OCI-LY3 (cell line): ENCODE data around the gene GPATCH11.

Experiments used
- H2AFZ ChIP-seq: fragments of 200-600, 300-600 bp; shearing (Covaris generic); 2 replicates; pipeline ENCODE4 v1.6.0; 2014; ENCODE audit warnings: antibody characterized with exemption, low read depth, low read length
- H3K27ac ChIP-seq: fragments of 200-600, 300-600 bp; sonication (generic); 2 replicates; pipeline ENCODE4 v1.5.1; 2014; ENCODE audit warnings: mild to moderate bottlenecking, low read length, moderate library complexity, mixed read lengths
- H3K27me3 ChIP-seq: fragments of 200-600, 300-600 bp; sonication (generic); 2 replicates; pipeline ENCODE4 v1.6.1; 2014; ENCODE audit warnings: low read depth, low read length, mixed read lengths
- H3K36me3 ChIP-seq: fragments of 200-600, 300-600 bp; sonication (generic); replicated peaks from 2 replicates; pipeline ENCODE3; 2014; ENCODE audit warnings: low read depth, low read length, mixed read lengths
- H3K4me1 ChIP-seq: fragments of 300-600, 200-600 bp; sonication (generic); 2 replicates; pipeline ENCODE4 v1.6.1; 2014; ENCODE audit warnings: low read length, mixed read lengths
- H3K4me2 ChIP-seq: fragments of 200-600, 300-600 bp; sonication (generic); 2 replicates; pipeline ENCODE4 v1.6.1; 2014; ENCODE audit warnings: low read length, mixed read lengths
- H3K4me3 ChIP-seq: fragments of 300-600, 200-600 bp; sonication (generic); 2 replicates; pipeline ENCODE4 v1.5.1; 2014; ENCODE audit warnings: antibody characterized with exemption, mild to moderate bottlenecking, low read length, moderate library complexity
- H3K79me2 ChIP-seq: fragments of 300-600, 200-600 bp; shearing (Covaris generic); 2 replicates; pipeline ENCODE4 v1.6.1; 2014; ENCODE audit warnings: mild to moderate bottlenecking, low read length, mixed read lengths
- H3K9ac ChIP-seq: fragments of 300-600, 200-600 bp; shearing (Covaris generic); 2 replicates; pipeline ENCODE4 v1.6.0; 2014; ENCODE audit warnings: mild to moderate bottlenecking, low read length, moderate library complexity
- H3K9me3 ChIP-seq: fragments of 200-600, 300-600 bp; shearing (Covaris generic); 2 replicates; pipeline ENCODE4 v1.6.1; 2014; ENCODE audit warnings: low read length, mixed read lengths; ENCODE audit not compliant: insufficient read depth
- H4K20me1 ChIP-seq: fragments of 200-600, 300-600 bp; sonication (generic); 2 replicates; pipeline ENCODE4 v1.6.1; 2016; ENCODE audit warnings: low read length, mixed read lengths; ENCODE audit not compliant: insufficient read depth
- CTCF ChIP-seq: fragments of 200-600, 300-600 bp; sonication (generic); IDR thresholded peaks from 2 replicates; pipeline ENCODE4 v1.5.1; 2014; ENCODE audit warnings: antibody characterized with exemption, low read length, low read depth
- EZH2phosphoT487 ChIP-seq: fragments of 200-600 bp; shearing (Covaris generic); IDR thresholded peaks from 2 replicates; pipeline ENCODE4 v1.6.1; 2018; ENCODE audit warnings: antibody characterized with exemption, mixed run types, low read depth

GPATCH11 gene

GRCh38 chr2:37059841-37060240, 24.5 kb upstream of the GPATCH11 start:
- H3K4me3 ChIP-seq, result no peak overlapping the region

GRCh38 chr2:37060446-37060845, 23.9 kb upstream of the GPATCH11 start:
- Histone ChIP-seq H3K27me3 (no peaks in the 10 kb centered on the region), H3K9me3 (no peaks in the 10 kb centered on the region), H4K20me1 (no peaks in the 10 kb centered on the region), H3K4me3 (no peak overlapping the region), H2AFZ (no peak overlapping the region), H3K36me3 (peaks cover 23% of the 10 kb centered on the region), H3K27ac (no peak overlapping the region), H3K4me1 (no peaks in the 10 kb centered on the region), H3K79me2 (no peaks in the 10 kb centered on the region), H3K9ac (no peak overlapping the region), H3K4me2 (no peak overlapping the region)
- TF ChIP-seq EZH2phosphoT487, result no peak
- no peak for TF ChIP-seq CTCF

More at GRCh38 chr2:37059841-37060240, 24.5 kb upstream of the GPATCH11 start:
- TF ChIP-seq CTCF (no peak), EZH2phosphoT487 (no peak)
- Histone ChIP-seq H4K20me1 (no peaks in the 10 kb centered on the region), H3K79me2 (no peaks in the 10 kb centered on the region), H3K9ac (no peak overlapping the region), H2AFZ (no peak overlapping the region), H3K9me3 (no peaks in the 10 kb centered on the region), H3K4me1 (no peaks in the 10 kb centered on the region), H3K27ac (no peak overlapping the region), H3K36me3 (peaks cover 24% of the 10 kb centered on the region), H3K4me2 (no peak overlapping the region), H3K27me3 (no peaks in the 10 kb centered on the region)

- TF ChIP-seq EZH2phosphoT487 (no peak), CTCF (no peak)
- Histone ChIP-seq H3K4me1 (no peaks in the 10 kb centered on the region), H3K27ac (no peak overlapping the region), H3K27me3 (no peaks in the 10 kb centered on the region), H3K9me3 (no peaks in the 10 kb centered on the region), H3K79me2 (no peaks in the 10 kb centered on the region), H2AFZ (no peak overlapping the region), H3K9ac (no peak overlapping the region), H4K20me1 (no peaks in the 10 kb centered on the region), H3K4me2 (no peak overlapping the region), H3K36me3 (peaks cover 23% of the 10 kb centered on the region), H3K4me3 (no peak overlapping the region)
Measured at GRCh38 chr2:37061013-37061711, 23.2 kb upstream of the GPATCH11 start.

- Histone ChIP-seq H3K4me1 (no peaks in the 10 kb centered on the region), H3K27me3 (no peaks in the 10 kb centered on the region), H3K79me2 (no peaks in the 10 kb centered on the region), H3K4me3 (no peak overlapping the region), H3K27ac (no peak overlapping the region), H2AFZ (no peak overlapping the region), H3K4me2 (no peak overlapping the region), H4K20me1 (no peaks in the 10 kb centered on the region), H3K9me3 (no peaks in the 10 kb centered on the region), H3K36me3 (peaks cover 21% of the 10 kb centered on the region), H3K9ac (no peak overlapping the region)
- TF ChIP-seq EZH2phosphoT487, result no peak
Measured at GRCh38 chr2:37061776-37062175, 22.5 kb upstream of the GPATCH11 start.
